DMS 273 (cell line): ENCODE measurements around the gene EN2.

Source experiments
- DNase-seq: peaks from one replicate; lab custom pipeline; 2025; ENCODE audit not compliant: unreplicated experiment; lab: John Stamatoyannopoulos, UW

Gene EN2

DNA sequence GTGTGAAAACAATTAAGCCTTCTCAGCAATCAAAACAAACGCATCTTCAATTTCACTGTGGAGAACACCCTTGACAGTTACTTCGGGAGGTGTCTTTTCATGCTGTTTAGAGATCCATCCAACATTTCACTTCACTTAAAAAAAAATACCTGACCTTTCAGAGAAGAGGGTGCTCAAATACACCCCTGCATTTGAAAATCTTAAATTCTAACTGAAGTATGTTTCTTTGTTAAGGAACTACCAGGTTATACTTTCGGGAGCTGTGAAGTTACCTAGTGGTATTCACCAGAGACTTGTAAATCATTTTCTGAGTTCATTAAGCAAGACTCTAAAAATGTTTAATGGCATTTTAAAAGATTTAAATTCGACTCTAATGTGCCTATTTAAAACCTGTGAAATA, 49.6 kb downstream of the EN2 start:
- DNase-seq, result no peak

GRCh38 chr7:155508376-155509358, 50.7 kb downstream of the EN2 start:
- no peak for DNase-seq

- DNase-seq, result no peak
Measured at GRCh38 chr7:155509359-155509724, 51.4 kb downstream of the EN2 start.

GRCh38 chr7:155509725-155510551, 52.0 kb downstream of the EN2 start:
- DNase-seq, result no peak

- no peak for DNase-seq
Measured at GRCh38 chr7:155510975-155511701, 53.2 kb downstream of the EN2 start.

DNA sequence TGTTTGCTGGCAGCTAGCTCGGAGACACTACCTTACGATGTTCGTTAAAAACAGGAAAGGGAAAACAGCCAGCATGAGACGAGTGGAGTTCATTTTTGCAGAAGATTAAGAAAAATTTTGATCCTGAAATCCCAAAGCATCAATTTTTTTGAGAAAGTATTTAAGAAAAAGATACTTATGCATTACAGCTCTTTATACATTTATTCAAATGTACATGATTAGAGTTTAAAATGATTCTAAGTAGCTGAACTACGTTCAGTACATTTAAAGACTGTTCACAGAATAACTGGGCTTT, 53.7 kb downstream of the EN2 start:
- no peak for DNase-seq

- no peak for DNase-seq
Measured at GRCh38 chr7:155512246-155512887, 54.4 kb downstream of the EN2 start.

DNA sequence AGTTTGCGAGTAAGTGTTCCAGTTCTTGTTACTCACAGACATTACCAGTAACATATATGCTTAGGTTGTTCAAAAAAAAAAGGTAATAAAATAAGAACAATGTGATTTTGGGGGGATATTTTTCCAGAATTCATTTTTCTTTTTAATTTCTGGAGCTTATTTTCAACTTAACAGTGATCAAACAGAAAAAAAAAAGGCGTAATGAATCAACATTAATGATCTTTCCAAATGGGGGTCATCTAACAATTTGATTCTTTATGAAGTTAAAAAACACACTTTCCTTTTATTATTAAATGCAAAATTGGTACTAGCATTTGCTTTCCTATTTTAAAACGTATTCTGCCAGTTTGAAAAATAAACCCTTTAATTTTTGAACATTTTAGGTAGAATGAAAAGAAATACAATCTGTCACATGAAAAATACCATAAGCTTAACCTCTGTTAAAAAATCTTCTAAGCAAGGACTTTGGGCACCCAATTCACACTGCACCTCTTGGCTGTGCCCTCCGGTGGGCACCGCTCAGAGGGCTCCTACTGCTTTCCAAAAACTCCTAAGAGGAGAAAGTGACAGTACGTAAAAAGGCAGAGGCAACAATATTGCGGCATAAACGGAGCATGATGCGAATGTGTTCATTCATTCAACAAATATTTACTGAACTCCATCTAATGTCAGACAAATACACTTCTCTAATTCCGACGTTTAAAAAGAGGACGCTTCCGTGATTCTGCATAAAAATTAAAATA, 55.8 kb downstream of the EN2 start:
- DNase-seq, result no peak

- no peak for DNase-seq
Measured at GRCh38 chr7:155514296-155514695, 56.4 kb downstream of the EN2 start.
